SK-N-SH (cell line): ENCODE measurements around the gene KCNAB1. TPM values are rescaled to one million over a fixed set of nuclear protein-coding genes. Genes with fewer than 3 reads are reported as not detected.

Experiments
- CTCF ChIA-PET: fragments of 300-600, 350-600 bp; formaldehyde crosslinking; extraction: SDS; loops from one replicate; lab custom pipeline; 2021; lab: Yijun Ruan, JAX
- POLR2A ChIA-PET: fragments of 350-600 bp; sonication (Branson Sonifier 250); formaldehyde crosslinking; extraction: SDS; loops from one replicate; lab custom pipeline; 2020; ENCODE audit warnings: antibody characterized with exemption, inconsistent platforms; lab: Yijun Ruan, JAX
- DNase-seq: peaks from one replicate; pipeline ENCODE4 v3.0.0; 2012
- H2AFZ ChIP-seq: fragments of 200-600 bp; sonication (generic); 2 replicates; pipeline ENCODE4 v1.8.1; 2016; ENCODE audit warnings: antibody characterized with exemption, mild to moderate bottlenecking, low read depth
- H3F3A ChIP-seq: fragments of 200-600 bp; sonication (generic); replicated peaks from 2 replicates; pipeline ENCODE3; 2016; ENCODE audit warnings: antibody characterized with exemption, mild to moderate bottlenecking; ENCODE audit not compliant: insufficient read depth
- H3K27ac ChIP-seq, 2 experiments: fragments of 200-500 bp in 1 of 2; fragments of 200-600 bp in 1 of 2; sonication (Bioruptor generic) in 1 of 2; sonication (generic), shearing (Covaris generic) in 1 of 2; 2 replicates each; pipeline versions ENCODE4 v1.5.1 to v1.6.1; 2014 to 2016; ENCODE audit warnings: low read depth in 2 of 2, inconsistent platforms in 1 of 2, low read length in 1 of 2, mild to moderate bottlenecking in 1 of 2, mixed read lengths in 1 of 2
- H3K27me3 ChIP-seq: fragments of 200-600 bp; sonication (generic), shearing (Covaris generic); 2 replicates; pipeline ENCODE4 v1.6.1; 2016; ENCODE audit warnings: mixed run types; ENCODE audit not compliant: insufficient read depth
- H3K36me3 ChIP-seq, 2 experiments: fragments of 200-500 bp in 1 of 2; fragments of 200-600 bp in 1 of 2; sonication (Bioruptor generic) in 1 of 2; sonication (generic) in 1 of 2; replicated peaks in 1 of 2; 2 replicates each; pipeline versions ENCODE3 to v1.5.1; 2014 to 2016; ENCODE audit warnings: low read length in 1 of 2, mild to moderate bottlenecking in 1 of 2; ENCODE audit not compliant: insufficient read depth in 2 of 2, control insufficient read depth in 1 of 2
- H3K4me1 ChIP-seq, 2 experiments: fragments of 200-500 bp in 1 of 2; fragments of 200-600 bp in 1 of 2; sonication (Bioruptor generic) in 1 of 2; sonication (generic), shearing (Covaris generic) in 1 of 2; 2 replicates each; pipeline versions ENCODE4 v1.5.1 to v1.6.1; 2014 to 2016; ENCODE audit warnings: low read depth in 1 of 2, low read length in 1 of 2, mixed run types in 1 of 2; ENCODE audit not compliant: insufficient read depth in 2 of 2, control insufficient read depth in 1 of 2
- H3K4me2 ChIP-seq: fragments of 200-600 bp; sonication (generic), shearing (Covaris generic); 2 replicates; pipeline ENCODE4 v1.6.1; 2017; ENCODE audit warnings: mixed run types
- H3K4me3 ChIP-seq, 2 experiments: fragments of 200-500 bp in 1 of 2; fragments of 200-600 bp in 1 of 2; sonication (Bioruptor generic) in 1 of 2; sonication (generic), shearing (Covaris generic) in 1 of 2; 2 replicates each; pipeline versions ENCODE4 v1.5.1 to v1.8.1; 2014 to 2016; ENCODE audit warnings: low read depth in 2 of 2, inconsistent platforms in 1 of 2, low read length in 1 of 2, mild to moderate bottlenecking in 1 of 2, mixed read lengths in 1 of 2, moderate library complexity in 1 of 2
- H3K79me2 ChIP-seq: fragments of 200-600 bp; sonication (generic); 2 replicates; pipeline ENCODE4 v1.8.1; 2017; ENCODE audit warnings: mild to moderate bottlenecking; ENCODE audit not compliant: insufficient read depth
- H3K9ac ChIP-seq: fragments of 200-600 bp; sonication (generic); 2 replicates; pipeline ENCODE4 v1.6.1; 2017; ENCODE audit warnings: mixed run types
- H3K9me2 ChIP-seq: fragments of 200-600 bp; sonication (generic); 2 replicates; pipeline ENCODE4 v1.6.1; 2017; ENCODE audit warnings: mixed run types
- H3K9me3 ChIP-seq: fragments of 200-600 bp; sonication (generic); 2 replicates; pipeline ENCODE4 v1.6.1; 2017; ENCODE audit warnings: mixed run types, mild to moderate bottlenecking, moderate library complexity
- H4K20me1 ChIP-seq: fragments of 200-600 bp; sonication (generic); 2 replicates; pipeline ENCODE4 v1.6.1; 2017; ENCODE audit warnings: mild to moderate bottlenecking, mixed run types; ENCODE audit not compliant: insufficient read depth
- EZH2phosphoT487 ChIP-seq: fragments of 200-600 bp; sonication (generic); IDR thresholded peaks from 2 replicates; pipeline ENCODE4 v1.6.1; 2017; ENCODE audit warnings: low read depth, mixed run types, mild to moderate bottlenecking, antibody characterized with exemption, moderate library complexity, borderline replicate concordance
- FOXJ3 ChIP-seq: sonication (generic); formaldehyde crosslinking; IDR thresholded peaks from 2 replicates; pipeline ENCODE4 v1.5.1; 2020; ENCODE audit warnings: mild to moderate bottlenecking, missing genetic modification reagents
- GATA2 ChIP-seq: sonication (generic); formaldehyde crosslinking; IDR thresholded peaks from 2 replicates; pipeline ENCODE4 v1.5.0; 2020; ENCODE audit warnings: mild to moderate bottlenecking, missing genetic modification reagents
- JUND ChIP-seq: IDR thresholded peaks from 2 replicates; pipeline ENCODE4 v1.4.0; 2012
- MEF2A ChIP-seq: IDR thresholded peaks from 2 replicates; pipeline ENCODE4 v1.4.0; 2012; ENCODE audit warnings: low read depth, borderline replicate concordance
- MXI1 ChIP-seq: IDR thresholded peaks from 2 replicates; pipeline ENCODE4 v1.6.1; 2012; ENCODE audit warnings: mild to moderate bottlenecking, low read depth, low read length, improper control_type of control experiment
- POLR2AphosphoS5 ChIP-seq: IDR thresholded peaks from 2 replicates; pipeline ENCODE4 v1.6.1; 2012; ENCODE audit warnings: low read depth, low read length
- RCOR1 ChIP-seq: fragments of 150-350 bp; IDR thresholded peaks from 2 replicates; pipeline ENCODE4 v1.6.1; 2017; ENCODE audit warnings: antibody characterized with exemption, low read length
- RFX5 ChIP-seq: IDR thresholded peaks from 2 replicates; pipeline ENCODE4 v1.6.1; 2012; ENCODE audit warnings: mild to moderate bottlenecking, improper control_type of control experiment, low read length
- RXRA ChIP-seq: IDR thresholded peaks from 2 replicates; pipeline ENCODE4 v1.4.0; 2012; ENCODE audit warnings: low read depth, mild to moderate bottlenecking, borderline replicate concordance
- TEAD4 ChIP-seq: IDR thresholded peaks from 2 replicates; pipeline ENCODE4 v1.4.0; 2012; ENCODE audit warnings: mild to moderate bottlenecking, borderline replicate concordance; ENCODE audit not compliant: insufficient read depth
- YY1 ChIP-seq: IDR thresholded peaks from 2 replicates; pipeline ENCODE4 v1.4.0; 2012; ENCODE audit warnings: low read depth, mild to moderate bottlenecking
- polyA plus RNA-seq, 3 experiments: library from polyadenylated mRNA; depleted of rRNA; stranded (reverse); fragments of >200 nt; gene quantifications; 2 replicates each; pipeline ENCODE4 v1.2.3, GENCODE V29; 2012
- TF ChIP-seq, protein P1 (sequence below): IDR thresholded peaks from 2 replicates; pipeline ENCODE4 v1.4.0; 2012; ENCODE audit warnings: low read depth, borderline replicate concordance
- TF ChIP-seq, protein P2 (sequence below): fragments of 150-350 bp; IDR thresholded peaks from 2 replicates; pipeline ENCODE4 v1.6.1; 2016; ENCODE audit warnings: mild to moderate bottlenecking, low read depth, low read length
- TF ChIP-seq, protein P3 (sequence below): IDR thresholded peaks from 2 replicates; pipeline ENCODE4 v1.6.1; 2012; ENCODE audit warnings: mild to moderate bottlenecking, low read depth, low read length, moderate library complexity
- TF ChIP-seq, protein P4 (sequence below): IDR thresholded peaks from 2 replicates; pipeline ENCODE4 v1.4.0; 2012; ENCODE audit warnings: low read depth, borderline replicate concordance
- TF ChIP-seq, protein P5 (sequence below): IDR thresholded peaks from 2 replicates; pipeline ENCODE4; 2012

The KCNAB1 gene
- polyA plus RNA-seq, 1 of the 3 experiments (the other 2 are of a cell fraction) = 82.1 TPM

DNA sequence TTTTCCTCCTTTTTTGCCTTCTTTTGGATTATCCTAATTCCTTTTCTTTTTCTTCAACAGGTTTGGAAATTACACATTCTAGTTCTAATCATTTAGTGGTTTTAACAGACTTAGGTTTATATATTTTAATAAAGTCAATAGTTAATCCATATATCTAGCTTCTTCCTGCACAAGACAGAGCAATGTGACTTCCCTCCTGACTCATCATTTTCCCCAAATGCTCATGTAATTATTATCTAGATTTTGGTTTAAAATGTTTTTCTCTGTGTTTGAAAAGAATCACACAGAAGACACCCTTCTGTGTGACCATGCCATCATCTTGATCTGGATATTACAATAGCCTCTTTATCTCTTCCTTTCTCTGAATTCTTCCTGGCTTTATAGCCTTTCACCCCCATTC, 463.1 kb downstream of the KCNAB1 start:
- Histone ChIP-seq H3K79me2 (no peaks in the 10 kb centered on the region), H3K27ac (no peak overlapping the region), H2AFZ (no peak overlapping the region), H3K9ac (no peak overlapping the region), H3K4me1 (no peaks in the 10 kb centered on the region), H3K9me2 (no peaks in the 10 kb centered on the region), H3K4me2 (no peak overlapping the region), H3F3A (no peaks in the 10 kb centered on the region), H3K36me3 (no peaks in the 10 kb centered on the region), H3K4me3 (no peak overlapping the region), H4K20me1 (no peaks in the 10 kb centered on the region), H3K27me3 (no peaks in the 10 kb centered on the region), H3K9me3 (no peaks in the 10 kb centered on the region)
- POLR2A ChIA-PET = no interaction called here
- DNase-seq = no peak
- TF ChIP-seq, protein P1, sequence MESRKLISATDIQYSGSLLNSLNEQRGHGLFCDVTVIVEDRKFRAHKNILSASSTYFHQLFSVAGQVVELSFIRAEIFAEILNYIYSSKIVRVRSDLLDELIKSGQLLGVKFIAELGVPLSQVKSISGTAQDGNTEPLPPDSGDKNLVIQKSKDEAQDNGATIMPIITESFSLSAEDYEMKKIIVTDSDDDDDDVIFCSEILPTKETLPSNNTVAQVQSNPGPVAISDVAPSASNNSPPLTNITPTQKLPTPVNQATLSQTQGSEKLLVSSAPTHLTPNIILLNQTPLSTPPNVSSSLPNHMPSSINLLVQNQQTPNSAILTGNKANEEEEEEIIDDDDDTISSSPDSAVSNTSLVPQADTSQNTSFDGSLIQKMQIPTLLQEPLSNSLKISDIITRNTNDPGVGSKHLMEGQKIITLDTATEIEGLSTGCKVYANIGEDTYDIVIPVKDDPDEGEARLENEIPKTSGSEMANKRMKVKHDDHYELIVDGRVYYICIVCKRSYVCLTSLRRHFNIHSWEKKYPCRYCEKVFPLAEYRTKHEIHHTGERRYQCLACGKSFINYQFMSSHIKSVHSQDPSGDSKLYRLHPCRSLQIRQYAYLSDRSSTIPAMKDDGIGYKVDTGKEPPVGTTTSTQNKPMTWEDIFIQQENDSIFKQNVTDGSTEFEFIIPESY = no peak
- TF ChIP-seq YY1 = no peak
- TF ChIP-seq JUND = no peak
- TF ChIP-seq GATA2 (CRISPR knock-in tag) = no peak
- TF ChIP-seq RFX5 = no peak
- no peak for TF ChIP-seq MEF2A
- no peak for TF ChIP-seq FOXJ3 (CRISPR knock-in tag)
- TF ChIP-seq, protein P2, sequence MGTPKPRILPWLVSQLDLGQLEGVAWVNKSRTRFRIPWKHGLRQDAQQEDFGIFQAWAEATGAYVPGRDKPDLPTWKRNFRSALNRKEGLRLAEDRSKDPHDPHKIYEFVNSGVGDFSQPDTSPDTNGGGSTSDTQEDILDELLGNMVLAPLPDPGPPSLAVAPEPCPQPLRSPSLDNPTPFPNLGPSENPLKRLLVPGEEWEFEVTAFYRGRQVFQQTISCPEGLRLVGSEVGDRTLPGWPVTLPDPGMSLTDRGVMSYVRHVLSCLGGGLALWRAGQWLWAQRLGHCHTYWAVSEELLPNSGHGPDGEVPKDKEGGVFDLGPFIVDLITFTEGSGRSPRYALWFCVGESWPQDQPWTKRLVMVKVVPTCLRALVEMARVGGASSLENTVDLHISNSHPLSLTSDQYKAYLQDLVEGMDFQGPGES = no peak
- TF ChIP-seq, protein P3, sequence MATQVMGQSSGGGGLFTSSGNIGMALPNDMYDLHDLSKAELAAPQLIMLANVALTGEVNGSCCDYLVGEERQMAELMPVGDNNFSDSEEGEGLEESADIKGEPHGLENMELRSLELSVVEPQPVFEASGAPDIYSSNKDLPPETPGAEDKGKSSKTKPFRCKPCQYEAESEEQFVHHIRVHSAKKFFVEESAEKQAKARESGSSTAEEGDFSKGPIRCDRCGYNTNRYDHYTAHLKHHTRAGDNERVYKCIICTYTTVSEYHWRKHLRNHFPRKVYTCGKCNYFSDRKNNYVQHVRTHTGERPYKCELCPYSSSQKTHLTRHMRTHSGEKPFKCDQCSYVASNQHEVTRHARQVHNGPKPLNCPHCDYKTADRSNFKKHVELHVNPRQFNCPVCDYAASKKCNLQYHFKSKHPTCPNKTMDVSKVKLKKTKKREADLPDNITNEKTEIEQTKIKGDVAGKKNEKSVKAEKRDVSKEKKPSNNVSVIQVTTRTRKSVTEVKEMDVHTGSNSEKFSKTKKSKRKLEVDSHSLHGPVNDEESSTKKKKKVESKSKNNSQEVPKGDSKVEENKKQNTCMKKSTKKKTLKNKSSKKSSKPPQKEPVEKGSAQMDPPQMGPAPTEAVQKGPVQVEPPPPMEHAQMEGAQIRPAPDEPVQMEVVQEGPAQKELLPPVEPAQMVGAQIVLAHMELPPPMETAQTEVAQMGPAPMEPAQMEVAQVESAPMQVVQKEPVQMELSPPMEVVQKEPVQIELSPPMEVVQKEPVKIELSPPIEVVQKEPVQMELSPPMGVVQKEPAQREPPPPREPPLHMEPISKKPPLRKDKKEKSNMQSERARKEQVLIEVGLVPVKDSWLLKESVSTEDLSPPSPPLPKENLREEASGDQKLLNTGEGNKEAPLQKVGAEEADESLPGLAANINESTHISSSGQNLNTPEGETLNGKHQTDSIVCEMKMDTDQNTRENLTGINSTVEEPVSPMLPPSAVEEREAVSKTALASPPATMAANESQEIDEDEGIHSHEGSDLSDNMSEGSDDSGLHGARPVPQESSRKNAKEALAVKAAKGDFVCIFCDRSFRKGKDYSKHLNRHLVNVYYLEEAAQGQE = no peak
- TF ChIP-seq EZH2phosphoT487 = no peak
- TF ChIP-seq, protein P4, sequence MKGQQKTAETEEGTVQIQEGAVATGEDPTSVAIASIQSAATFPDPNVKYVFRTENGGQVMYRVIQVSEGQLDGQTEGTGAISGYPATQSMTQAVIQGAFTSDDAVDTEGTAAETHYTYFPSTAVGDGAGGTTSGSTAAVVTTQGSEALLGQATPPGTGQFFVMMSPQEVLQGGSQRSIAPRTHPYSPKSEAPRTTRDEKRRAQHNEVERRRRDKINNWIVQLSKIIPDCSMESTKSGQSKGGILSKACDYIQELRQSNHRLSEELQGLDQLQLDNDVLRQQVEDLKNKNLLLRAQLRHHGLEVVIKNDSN = no peak
- no peak for TF ChIP-seq RCOR1
- no peak for TF ChIP-seq MXI1
- TF ChIP-seq POLR2AphosphoS5 = no peak
- TF ChIP-seq RXRA = no peak
- TF ChIP-seq TEAD4 = no peak
- TF ChIP-seq, protein P5, sequence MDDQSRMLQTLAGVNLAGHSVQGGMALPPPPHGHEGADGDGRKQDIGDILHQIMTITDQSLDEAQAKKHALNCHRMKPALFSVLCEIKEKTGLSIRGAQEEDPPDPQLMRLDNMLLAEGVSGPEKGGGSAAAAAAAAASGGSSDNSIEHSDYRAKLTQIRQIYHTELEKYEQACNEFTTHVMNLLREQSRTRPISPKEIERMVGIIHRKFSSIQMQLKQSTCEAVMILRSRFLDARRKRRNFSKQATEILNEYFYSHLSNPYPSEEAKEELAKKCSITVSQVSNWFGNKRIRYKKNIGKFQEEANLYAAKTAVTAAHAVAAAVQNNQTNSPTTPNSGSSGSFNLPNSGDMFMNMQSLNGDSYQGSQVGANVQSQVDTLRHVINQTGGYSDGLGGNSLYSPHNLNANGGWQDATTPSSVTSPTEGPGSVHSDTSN = no peak
- CTCF ChIA-PET = no interaction called here
